Stimulated activated naive B cell treated with anti-CD40 and anti-IgM and Interleukin-4, amounts not matched to agents 10 μg/mL and 1 μg/mL and 100 μg/mL, for 72 hours (primary cell): Measurements from ENCODE around the gene COPS8.

ENCODE experiments used
- ATAC-seq, 2 donors: fragments of 150-1000 bp; cut with Tn5 transposase; replicated peaks; 2 replicates each; pipeline ENCODE4 v1.10.0; 2021; ENCODE audit warnings: moderate library complexity in 1 of 2
- DNase-seq: peaks from one replicate; pipeline ENCODE4 v3.0.0; 2021
- H3K27ac Mint-ChIP-seq: one replicate; pipeline ENCODE4 v1.8.0; 2022; ENCODE audit warnings: mild to moderate bottlenecking, mixed read lengths
- H3K27me3 Mint-ChIP-seq, 2 donors: one replicate each; pipeline ENCODE4 v1.8.0; 2022; ENCODE audit warnings: mixed read lengths in 2 of 2
- H3K36me3 Mint-ChIP-seq, 2 donors: one replicate each; pipeline ENCODE4 v1.8.0; 2022; ENCODE audit warnings: mixed read lengths in 2 of 2, mild to moderate bottlenecking in 1 of 2
- H3K4me1 Mint-ChIP-seq, 2 donors: one replicate each; pipeline ENCODE4 v1.8.0; 2022; ENCODE audit warnings: mixed read lengths in 2 of 2, mild to moderate bottlenecking in 1 of 2
- H3K4me3 Mint-ChIP-seq, 2 donors: one replicate each; pipeline ENCODE4 v1.8.0; 2022; ENCODE audit warnings: mild to moderate bottlenecking in 2 of 2, mixed read lengths in 2 of 2, moderate library complexity in 1 of 2
- H3K9me3 Mint-ChIP-seq, 2 donors: one replicate each; pipeline ENCODE4 v1.8.0; 2022; ENCODE audit warnings: mixed read lengths in 2 of 2, mild to moderate bottlenecking in 1 of 2

Gene COPS8

GRCh38 chr2:237126519-237127174, 41.0 kb downstream of the COPS8 start:
- DNase-seq: no peak
- Mint-ChIP-seq H3K27me3 (no peaks in the 10 kb centered on the region), H3K4me3 (no peak overlapping the region), H3K36me3 (no peaks in the 10 kb centered on the region), H3K9me3 (no peaks in the 10 kb centered on the region), H3K4me1 (no peaks in the 10 kb centered on the region), H3K27ac (no peak overlapping the region)
- ATAC-seq: no peak

- no peaks in the 10 kb centered on the region for H3K4me1 Mint-ChIP-seq
- no peaks in the 10 kb centered on the region for H3K36me3 Mint-ChIP-seq
- no peak for DNase-seq
- no peak for ATAC-seq
- no peak overlapping the region for H3K27ac Mint-ChIP-seq
- no peaks in the 10 kb centered on the region for H3K9me3 Mint-ChIP-seq
- no peaks in the 10 kb centered on the region for H3K27me3 Mint-ChIP-seq
- H3K4me3 Mint-ChIP-seq: no peak overlapping the region
These were observed 42.5 kb downstream of the COPS8 start for GRCh38 chr2:237128026-237128703.

DNA sequence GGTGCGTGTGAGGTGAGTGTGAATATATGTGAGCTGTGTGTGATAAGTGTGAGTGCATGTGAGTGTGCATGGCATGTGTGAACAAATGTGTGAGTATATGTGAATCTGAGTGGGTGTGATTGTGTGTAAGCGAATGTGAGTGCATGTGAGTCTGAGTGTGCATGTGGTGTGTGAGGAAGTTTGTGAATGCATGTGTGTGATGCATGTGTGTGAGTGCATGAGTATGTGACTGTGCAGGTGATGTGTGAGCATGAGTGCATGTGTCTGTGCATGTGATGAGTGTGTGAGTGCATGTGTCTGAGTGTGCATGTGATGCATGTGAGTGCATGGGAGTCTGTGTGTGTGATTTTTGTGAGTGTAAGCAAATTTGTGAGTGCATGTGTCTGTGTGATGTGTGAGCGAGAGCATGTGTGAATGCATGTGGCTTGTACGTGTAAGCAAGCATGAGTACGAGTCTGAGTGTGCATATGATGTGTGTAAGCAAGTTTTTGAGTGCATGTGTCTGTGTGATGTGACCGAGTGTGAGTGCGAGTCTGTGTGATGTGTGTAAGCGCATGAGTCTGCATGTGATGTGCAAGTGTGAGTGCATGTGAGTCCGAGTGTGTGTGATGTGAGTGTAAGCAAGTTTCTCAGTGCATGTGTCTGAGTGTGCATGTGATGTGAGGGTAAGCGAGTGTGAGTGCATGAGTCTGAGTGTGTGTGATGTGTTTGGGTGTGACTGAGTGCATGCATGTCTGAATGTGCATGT, 43.3 kb downstream of the COPS8 start:
- no peak for DNase-seq
- Mint-ChIP-seq H3K9me3 (no peaks in the 10 kb centered on the region), H3K4me1 (no peaks in the 10 kb centered on the region), H3K4me3 (no peak overlapping the region), H3K27me3 (no peaks in the 10 kb centered on the region), H3K36me3 (no peaks in the 10 kb centered on the region), H3K27ac (no peak overlapping the region)
- ATAC-seq: no peak

GRCh38 chr2:237129625-237130263, 44.1 kb downstream of the COPS8 start:
- Mint-ChIP-seq H3K9me3 (no peaks in the 10 kb centered on the region), H3K4me1 (no peaks in the 10 kb centered on the region), H3K36me3 (no peaks in the 10 kb centered on the region), H3K27ac (no peak overlapping the region), H3K4me3 (no peak overlapping the region), H3K27me3 (no peaks in the 10 kb centered on the region)
- ATAC-seq (no peak), DNase-seq (no peak)

DNA sequence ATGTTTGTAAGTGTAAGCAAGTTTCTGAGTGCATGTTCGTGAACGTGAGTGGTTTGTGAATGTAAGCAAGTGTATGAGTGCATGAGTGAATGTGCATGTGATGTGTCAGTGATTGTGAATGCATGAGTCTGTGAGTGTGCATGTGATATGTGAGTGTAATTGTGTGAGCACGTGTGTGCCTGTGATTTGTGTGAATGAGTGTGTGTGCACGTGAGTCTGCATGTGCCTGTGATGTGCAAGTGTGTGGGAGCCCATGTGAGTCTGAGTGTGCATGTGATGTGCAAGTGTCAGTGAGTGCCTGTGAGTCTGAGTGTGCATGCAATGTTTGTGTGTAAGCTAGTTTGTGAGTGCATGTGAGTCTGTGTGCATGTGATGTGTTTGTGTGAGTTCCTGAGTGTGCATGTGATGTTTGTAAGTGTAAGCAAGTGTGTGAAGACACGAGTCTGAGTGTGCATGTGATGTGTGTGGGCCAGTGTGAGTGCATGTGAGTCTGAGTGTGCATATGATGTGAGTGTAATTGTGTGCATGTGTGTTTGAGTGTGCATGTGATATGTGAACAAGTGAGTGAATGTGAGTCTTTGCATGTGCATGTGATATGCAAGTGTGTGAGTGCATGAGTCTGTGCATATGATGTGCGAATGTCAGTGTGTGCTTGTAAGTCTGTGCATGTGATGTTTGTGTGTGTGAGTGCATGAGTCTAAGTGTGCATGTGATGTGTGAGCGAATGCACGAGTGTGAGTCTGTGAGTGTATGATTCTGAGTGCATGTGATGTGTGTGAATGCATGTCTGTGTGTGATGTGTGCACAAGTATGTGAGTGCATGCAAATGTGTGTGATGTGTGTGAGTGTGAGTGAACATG, 45.1 kb downstream of the COPS8 start:
- H3K9me3 Mint-ChIP-seq: no peaks in the 10 kb centered on the region
- H3K27me3 Mint-ChIP-seq: no peaks in the 10 kb centered on the region
- no peak overlapping the region for H3K27ac Mint-ChIP-seq
- ATAC-seq: no peak
- DNase-seq: no peak
- H3K4me3 Mint-ChIP-seq: no peak overlapping the region
- no peaks in the 10 kb centered on the region for H3K36me3 Mint-ChIP-seq
- H3K4me1 Mint-ChIP-seq: no peaks in the 10 kb centered on the region

DNA sequence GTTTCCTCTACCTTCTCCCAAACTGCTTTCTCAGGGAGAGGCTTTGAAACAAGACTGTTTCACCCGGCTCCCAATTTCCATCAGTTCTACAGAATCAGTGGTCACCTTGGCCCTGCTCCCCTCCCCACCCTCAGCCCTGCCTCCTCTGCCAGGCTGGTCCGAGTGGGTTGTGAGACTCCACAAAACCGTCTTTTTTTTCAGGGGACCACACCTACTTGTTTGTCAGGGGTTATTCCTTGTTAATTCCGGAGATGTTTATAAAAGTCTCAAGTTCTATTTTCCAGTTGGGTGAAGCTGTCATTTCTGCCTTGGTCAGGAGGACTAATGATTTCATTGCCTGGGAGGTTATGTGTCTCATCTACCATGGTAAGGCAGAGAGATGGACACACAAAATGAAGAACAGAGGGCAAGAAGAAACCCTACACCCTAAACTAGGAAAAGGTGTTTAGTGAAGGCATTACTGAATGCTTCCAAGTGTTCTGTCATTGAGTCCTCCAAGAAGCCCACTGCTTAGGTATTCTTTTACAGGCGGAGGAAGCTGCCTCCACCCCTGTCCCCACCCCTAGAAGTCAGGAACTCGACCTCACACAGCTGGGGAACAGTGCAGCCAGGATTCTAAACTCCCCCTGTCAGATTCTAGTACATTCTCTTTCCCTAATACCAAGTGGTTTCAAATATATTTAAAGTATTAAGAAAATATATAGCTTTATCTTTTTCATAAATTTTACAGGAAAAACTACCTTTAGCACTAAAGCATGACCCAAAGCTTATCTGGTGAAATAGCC, 46.3 kb downstream of the COPS8 start:
- Mint-ChIP-seq H3K4me3 (no peak overlapping the region), H3K9me3 (no peaks in the 10 kb centered on the region), H3K36me3 (no peaks in the 10 kb centered on the region), H3K4me1 (no peaks in the 10 kb centered on the region), H3K27ac (no peak overlapping the region), H3K27me3 (peaks cover 0 to 2% of the 10 kb centered on the region in 2 donors)
- no peak for DNase-seq
- ATAC-seq: no peak

- Mint-ChIP-seq H3K4me1 (no peaks in the 10 kb centered on the region), H3K27ac (no peak overlapping the region), H3K4me3 (no peak overlapping the region), H3K9me3 (no peaks in the 10 kb centered on the region), H3K27me3 (peaks cover 0 to 4% of the 10 kb centered on the region in 2 donors), H3K36me3 (no peaks in the 10 kb centered on the region)
- DNase-seq: no peak
- no peak for ATAC-seq
These were observed 47.1 kb downstream of the COPS8 start for GRCh38 chr2:237132799-237133198.

DNA sequence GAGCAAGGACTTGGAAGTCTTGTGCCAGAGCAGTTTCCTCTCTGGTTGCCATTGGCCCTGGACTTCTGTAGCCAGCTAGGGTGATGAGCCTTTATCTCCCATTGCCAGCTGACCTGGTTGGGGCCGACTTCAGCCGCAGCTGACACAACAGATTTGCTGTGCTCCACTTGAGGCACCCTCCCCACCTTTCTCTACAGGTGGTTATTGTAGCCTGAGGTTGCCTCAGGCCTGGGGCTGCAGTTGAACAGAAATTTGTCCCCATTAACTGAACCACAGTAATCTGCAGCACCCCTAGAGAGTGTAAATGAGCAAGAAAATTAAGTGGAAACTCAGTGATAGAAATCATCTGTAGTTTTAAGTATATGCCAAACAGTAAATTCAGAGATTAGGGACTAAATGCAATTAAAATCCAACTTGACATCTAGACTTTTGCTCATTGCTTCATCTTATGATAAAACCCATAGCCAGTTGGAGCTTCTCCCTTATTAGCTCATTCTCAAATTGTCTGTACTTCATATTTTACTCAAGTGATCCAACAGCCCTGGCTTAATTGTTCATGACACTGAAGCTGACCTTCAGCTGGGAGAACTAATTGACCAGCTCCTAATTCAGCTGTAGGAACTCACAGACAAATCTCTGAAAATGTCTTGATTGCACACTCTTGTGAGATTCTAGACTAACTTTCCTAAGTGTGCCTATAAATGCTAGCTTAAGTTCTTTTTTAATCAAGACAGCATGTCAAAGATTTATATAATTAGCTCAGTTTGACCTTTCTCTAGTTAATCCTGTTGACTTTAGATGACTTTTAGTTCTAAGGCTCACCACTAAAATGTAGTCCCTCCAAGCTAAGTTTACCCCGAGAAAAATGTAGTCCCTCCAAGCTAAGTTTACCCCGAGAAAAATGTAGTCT, 48.9 kb downstream of the COPS8 start:
- no peaks in the 10 kb centered on the region for H3K9me3 Mint-ChIP-seq
- ATAC-seq (no peak), DNase-seq (no peak)
- H3K4me3 Mint-ChIP-seq: no peak overlapping the region
- no peaks in the 10 kb centered on the region for H3K36me3 Mint-ChIP-seq
- H3K27ac Mint-ChIP-seq: no peak overlapping the region
- H3K4me1 Mint-ChIP-seq: no peaks in the 10 kb centered on the region
- peaks cover 0 to 4% of the 10 kb centered on the region in 2 donors for H3K27me3 Mint-ChIP-seq

- H3K4me1 Mint-ChIP-seq: no peaks in the 10 kb centered on the region
- peaks cover 0 to 4% of the 10 kb centered on the region in 2 donors for H3K27me3 Mint-ChIP-seq
- no peak overlapping the region for H3K27ac Mint-ChIP-seq
- no peak for DNase-seq
- H3K9me3 Mint-ChIP-seq: no peaks in the 10 kb centered on the region
- H3K36me3 Mint-ChIP-seq: no peaks in the 10 kb centered on the region
- no peak overlapping the region for H3K4me3 Mint-ChIP-seq
- no peak for ATAC-seq
These were observed 51.1 kb downstream of the COPS8 start for GRCh38 chr2:237136824-237137223.

- Mint-ChIP-seq H3K4me1 (no peaks in the 10 kb centered on the region), H3K9me3 (no peaks in the 10 kb centered on the region), H3K36me3 (no peaks in the 10 kb centered on the region), H3K27me3 (peaks cover 0 to 4% of the 10 kb centered on the region in 2 donors), H3K27ac (no peak overlapping the region), H3K4me3 (no peak overlapping the region)
- DNase-seq (no peak), ATAC-seq (no peak)
These were observed 52.1 kb downstream of the COPS8 start for GRCh38 chr2:237137626-237138323.

GRCh38 chr2:237139123-237139675, 53.5 kb downstream of the COPS8 start:
- no peaks in the 10 kb centered on the region for H3K36me3 Mint-ChIP-seq
- no peak overlapping the region for H3K27ac Mint-ChIP-seq
- H3K4me1 Mint-ChIP-seq: no peaks in the 10 kb centered on the region
- DNase-seq (no peak), ATAC-seq (no peak)
- peaks cover 0 to 4% of the 10 kb centered on the region in 2 donors for H3K27me3 Mint-ChIP-seq
- no peak overlapping the region for H3K4me3 Mint-ChIP-seq
- no peaks in the 10 kb centered on the region for H3K9me3 Mint-ChIP-seq
